Measurements from ENCODE around the gene LDHD.

Gene LDHD

DNA sequence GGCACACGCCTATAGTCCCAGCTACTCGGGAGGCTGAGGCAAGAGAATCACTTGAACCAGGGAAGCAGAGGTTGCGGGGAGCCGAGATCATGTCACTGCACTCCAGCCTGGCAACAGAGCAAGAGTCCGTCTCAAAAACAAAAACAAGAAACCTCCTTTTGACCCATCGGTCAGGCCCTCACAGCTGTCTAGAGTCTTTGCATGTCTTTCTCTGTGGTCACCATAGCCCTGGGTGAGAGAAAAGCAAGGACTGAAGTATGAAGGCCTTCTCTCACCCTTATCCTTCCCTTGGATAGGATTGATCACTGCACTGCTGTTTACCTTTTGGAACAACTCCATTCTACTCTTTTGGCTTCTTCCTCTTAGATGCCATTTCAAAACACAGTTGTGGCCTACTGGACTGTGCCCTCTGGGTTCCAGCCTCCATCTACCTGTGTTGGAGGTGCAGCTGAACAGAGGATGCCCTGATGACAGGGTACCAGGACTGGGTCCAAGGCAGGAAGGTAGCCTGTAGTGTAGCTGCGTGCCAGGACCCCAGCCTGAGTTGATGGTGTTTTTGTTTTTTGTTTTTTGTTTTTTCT lies 37.1 kb downstream of the LDHD start:
- no peak for FAIRE-seq

DNA sequence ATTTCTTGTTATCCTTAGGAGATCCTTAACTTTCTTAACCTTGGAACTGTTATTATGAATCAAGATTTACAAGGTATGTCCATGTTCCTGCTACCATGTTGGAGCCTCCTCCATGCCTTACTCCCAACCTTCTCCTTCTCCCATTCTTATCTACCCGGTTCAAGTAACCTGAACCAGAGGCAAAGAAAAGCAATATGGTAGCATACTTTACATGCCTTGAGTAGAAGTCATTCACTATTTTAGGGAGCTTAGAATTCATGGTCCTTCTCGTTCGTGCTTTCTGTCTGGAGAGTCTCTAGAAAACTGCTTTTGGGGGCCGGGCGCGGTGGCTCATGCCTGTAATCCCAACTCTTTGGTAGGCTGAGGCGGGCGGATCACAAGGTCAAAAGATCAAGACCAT lies 37.7 kb downstream of the LDHD start:
- no peak for FAIRE-seq

DNA sequence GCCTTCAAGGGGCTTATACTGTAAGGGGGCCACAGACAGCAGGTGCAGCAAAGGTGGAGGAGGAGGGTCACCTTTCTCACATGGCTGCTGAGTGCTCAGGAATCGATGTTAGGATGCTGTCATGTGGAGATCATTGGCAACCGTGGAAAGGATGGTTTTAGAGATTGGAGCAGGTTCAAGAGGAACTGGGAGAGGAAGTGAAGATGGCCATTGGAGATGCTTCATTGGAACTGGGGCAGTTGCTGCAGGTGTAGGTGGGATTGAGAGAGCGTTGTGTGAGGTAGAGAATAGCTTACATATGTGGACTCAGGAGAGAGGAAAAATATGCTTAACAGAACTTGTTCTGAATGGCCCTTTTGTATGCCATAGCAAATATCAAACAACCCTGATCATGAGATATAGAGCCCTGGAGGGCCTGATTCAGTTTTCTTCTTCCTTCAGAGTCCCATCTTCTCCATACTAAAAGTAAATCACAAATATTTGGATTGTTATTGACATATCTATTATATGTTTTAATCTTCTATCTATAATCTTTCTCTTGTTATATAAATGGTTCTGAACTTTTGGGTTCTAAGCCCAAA lies 40.8 kb downstream of the LDHD start:
- no peak for FAIRE-seq

GRCh38 chr16:75074920-75075687 lies 41.5 kb downstream of the LDHD start:
- no peak for FAIRE-seq

- FAIRE-seq: no peak
Observed at GRCh38 chr16:75074304-75074793, 42.2 kb downstream of the LDHD start.

DNA sequence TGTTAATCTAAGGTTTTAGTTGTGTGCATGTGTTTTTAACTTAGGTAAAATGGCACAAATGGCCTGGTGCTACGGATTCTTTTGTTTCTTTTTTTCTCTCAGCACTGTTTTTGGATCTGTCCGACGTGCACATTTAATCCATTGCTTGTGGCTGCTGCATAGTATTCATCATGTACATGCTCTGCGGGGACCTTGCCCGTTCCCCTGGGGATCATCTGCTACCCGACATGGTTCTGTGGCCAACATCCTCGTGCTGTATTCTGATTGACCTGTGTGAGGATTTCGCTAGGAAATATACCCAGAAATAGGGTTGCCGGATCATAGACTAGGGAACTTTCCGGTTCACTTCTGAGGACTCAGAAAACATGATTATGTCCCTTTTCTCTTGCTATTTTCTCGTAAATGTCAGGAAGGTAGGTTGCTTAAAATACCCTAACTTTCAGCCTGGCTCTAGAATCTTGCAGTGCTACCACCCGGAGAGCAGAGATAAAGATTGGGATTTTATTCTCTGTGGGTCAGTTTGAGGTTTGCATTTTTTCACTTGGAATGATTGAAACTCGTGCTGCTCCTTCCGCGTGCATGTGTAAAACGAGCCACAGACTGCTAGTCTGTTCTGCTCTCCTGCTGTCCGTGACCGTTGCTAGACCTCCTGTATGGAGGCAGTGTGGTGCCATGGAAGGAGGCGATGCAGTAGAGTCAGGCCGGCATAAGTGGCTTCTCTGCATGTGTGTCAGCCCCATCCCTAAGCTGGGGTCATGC lies 42.9 kb downstream of the LDHD start:
- no peak for FAIRE-seq

DNA sequence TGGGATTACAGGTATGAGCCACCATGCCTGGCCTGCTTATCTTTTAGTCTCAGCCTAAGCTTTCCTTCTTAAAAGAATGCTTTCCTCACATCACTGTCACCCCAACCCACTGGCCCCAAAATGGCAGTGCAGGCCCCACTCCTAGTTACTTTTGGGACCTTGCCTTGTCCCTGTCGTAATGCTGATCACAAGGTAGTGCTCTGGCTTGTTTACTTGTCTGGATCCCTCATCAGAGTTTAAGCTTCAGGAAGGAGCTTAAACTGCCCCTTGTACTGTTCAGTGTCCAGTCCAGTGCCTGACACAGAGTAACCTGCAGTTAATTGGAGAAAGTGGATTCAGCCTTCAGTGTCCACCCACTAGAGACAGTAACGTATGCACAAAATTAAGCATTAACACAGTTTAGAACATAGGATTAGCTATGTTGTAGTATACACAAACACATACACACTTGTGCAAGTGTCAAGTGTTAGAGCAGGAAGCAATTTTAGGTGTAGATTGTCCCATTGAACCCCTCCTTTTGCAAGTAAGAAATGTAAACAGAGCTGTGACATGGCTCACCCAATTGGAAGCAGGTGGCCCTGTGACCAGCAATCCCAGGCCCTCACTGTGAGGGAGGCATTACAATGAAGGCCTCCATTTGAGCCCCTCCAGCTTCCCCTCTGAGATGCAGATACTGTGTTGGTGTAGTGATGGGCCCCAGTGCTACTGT lies 44.2 kb downstream of the LDHD start:
- FAIRE-seq: no peak

DNA sequence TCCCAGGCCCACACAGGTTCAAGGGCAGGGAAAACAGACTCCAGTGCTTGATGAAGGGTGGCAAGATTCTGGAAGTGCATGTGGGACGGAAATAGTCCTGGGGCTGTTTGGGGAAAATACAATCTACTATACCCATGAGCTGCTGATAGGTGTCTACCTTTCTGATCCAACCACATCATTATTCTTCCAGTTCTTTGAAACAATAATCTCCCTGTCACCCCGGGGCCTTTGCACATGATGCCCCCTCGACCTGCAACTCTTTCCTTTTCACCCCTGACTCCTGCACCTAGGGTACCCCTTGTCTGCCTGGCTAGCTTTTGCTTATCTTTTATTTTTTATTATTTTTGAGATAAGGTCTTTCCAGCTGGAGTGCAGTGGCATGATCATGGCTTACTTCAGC lies 45.0 kb downstream of the LDHD start:
- FAIRE-seq: no peak

DNA sequence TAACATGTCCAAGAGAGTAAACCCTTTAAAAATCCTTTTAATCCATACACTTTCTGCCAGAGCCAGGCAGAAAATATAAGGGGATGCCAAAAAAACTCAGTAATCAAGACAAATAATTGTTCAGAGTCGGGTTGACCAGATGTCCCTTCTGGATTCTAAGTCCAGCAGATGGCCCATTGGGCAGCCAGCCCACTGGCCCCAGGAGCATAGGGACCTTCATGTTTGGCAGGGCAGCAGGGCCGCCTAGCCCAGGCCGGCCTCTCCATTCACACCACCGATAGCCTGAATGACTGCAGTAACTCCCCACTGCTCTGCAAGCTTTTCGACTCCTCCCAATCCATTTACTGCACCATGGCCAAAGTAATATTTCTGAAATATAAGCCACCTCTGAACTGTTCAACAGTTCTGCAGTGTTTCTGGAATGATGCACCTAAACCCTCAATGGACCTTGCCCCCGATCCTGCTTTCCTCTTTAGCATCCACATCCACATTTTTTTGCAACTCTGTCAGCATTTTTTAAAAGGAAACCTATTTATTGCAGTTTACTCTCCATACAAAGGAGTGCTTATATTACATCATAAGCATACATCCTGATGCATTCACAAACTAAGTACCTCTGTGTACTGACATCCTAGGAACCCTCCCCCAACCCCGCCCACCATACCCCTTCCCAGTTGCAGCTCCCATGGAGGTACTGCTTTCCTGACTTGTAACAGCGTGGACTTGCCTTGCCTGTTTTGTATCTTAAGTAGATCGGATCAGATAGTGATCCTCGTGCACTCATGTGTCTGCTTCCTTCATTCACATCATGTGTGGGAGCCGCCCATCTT lies 46.4 kb downstream of the LDHD start:
- FAIRE-seq: no peak

GRCh38 chr16:75068085-75069031 lies 48.2 kb downstream of the LDHD start:
- no peak for FAIRE-seq

GRCh38 chr16:75066861-75067447 lies 49.6 kb downstream of the LDHD start:
- no peak for FAIRE-seq

DNA sequence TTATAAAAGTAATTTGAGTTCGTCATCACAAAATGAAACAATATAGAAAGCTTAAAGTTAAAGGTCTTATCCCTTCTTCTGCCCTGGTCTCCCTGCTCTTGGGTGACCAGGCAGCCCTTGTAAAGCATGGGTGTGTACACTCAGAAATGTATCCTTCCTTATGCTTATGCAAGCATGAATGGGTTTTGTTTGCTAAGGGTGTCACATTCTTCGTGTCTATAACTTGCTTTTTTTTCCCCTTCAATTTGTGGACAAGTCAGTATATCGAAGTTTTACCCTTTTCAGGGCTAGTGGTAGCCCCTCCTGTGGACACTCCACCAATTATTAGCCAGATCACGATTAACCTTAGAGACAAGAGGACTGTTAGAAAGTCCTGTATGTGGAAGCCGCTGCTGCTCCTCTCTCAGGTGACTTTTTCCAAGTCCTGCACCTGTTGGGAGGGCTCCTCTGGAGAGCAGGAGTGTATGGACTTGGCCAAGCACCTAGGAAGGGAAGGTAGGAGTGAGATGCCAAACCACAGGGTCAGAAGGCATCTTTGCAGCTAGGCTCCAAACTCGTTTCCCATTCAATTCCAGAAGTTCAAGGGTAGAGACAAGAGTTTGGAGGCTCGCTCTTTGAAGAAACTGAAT lies 50.9 kb downstream of the LDHD start:
- no peak for FAIRE-seq

DNA sequence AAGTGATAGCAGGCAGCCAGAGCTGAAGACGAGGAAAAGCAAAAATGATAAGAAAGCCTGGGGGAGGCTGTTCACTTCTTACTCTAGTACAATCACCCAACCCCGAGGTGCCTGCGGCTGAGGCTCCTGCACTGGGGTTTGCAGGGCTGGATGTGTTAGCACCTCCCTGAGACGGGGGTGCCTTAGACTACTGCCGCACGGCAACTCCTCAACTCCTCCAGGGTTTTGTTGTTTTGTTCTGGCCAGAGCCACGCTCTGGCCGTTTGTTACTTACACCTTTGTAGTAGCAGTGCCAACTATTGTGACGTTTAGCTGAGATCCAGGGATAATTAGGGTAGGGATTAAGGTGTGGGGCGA lies 51.5 kb downstream of the LDHD start:
- FAIRE-seq: no peak

DNA sequence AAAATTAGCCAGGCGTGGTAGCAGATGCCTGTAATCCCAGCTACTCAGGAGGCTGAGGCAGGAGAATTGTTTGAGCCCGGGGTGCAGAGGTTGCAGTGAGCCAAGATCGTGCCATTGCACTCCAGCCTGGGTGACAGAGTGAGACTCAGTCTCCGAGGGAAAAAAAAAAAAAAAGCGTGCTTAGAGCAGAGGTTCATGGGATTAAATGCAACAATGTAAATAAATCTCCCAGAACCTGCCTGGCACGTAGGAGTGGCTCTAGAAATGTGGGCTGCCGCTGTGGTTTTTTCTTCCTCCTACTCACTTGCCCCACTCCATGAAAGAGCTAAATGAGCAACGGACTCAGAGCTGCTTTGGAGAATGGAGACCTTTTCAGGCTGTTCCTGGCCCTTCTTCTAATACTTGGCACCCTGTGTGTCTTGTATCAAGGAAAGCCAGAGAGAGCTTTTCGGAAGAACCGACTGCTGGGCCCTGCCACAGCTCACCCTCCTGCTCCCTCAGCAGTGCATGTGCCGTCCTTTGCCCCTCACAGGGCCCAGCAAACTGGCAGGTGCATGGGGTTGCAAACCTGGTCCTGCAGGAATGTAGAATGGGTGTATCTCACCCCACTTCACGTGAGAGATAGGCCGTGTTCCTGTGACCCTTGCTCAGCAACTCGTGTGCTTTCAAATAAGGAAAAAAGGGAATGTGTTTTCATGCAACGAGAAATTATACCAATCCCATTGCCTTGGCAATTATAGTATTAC lies 52.0 kb downstream of the LDHD start:
- FAIRE-seq: no peak

DNA sequence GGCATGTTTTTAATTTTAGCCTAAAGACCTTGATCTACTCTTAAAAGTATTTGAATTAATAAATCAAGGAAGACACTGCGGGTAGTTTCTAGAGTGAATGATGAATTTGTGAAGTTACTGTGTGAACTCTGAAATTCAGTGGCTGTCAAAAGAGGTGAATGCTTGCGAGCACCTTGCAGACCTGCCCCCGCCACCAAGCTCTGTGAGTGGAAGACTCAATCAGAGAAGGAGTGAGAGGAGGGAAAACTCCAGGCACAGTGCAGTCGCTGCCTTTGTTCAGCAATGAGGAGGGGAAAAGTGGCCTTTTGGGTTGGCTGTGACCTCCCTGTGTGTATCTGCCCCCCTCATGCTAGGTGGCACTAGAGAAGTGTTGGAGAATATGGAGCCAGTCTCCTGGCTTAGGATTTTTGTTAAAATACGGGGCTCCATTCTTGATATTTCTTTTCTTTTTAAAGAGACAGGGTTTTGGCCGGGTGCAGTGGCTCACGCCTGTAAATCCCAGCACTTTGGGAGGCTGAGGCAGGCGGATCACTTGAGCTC lies 53.0 kb downstream of the LDHD start:
- FAIRE-seq: no peak

- no peak for FAIRE-seq
Observed at GRCh38 chr16:75062976-75063346, 53.6 kb downstream of the LDHD start.

- no peak for FAIRE-seq
Observed at GRCh38 chr16:75062135-75062975, 54.2 kb downstream of the LDHD start.
